Smooth muscle cell (in vitro differentiated cells): ENCODE results near the gene COA8. TPM values are rescaled to one million over a fixed set of nuclear protein-coding genes. Genes with fewer than 3 reads are reported as not detected.
A peak's percentile ranks its signal among the peaks of the same experiment; 100 is the strongest.

Experiments
- DNase-seq: peaks from one replicate; lab custom pipeline; 2025; ENCODE audit not compliant: unreplicated experiment; lab: John Stamatoyannopoulos, UW
- H2AFZ ChIP-seq: fragments of 200-600 bp; sonication (generic); 2 replicates; pipeline ENCODE4 v1.6.0; 2016; ENCODE audit warnings: antibody characterized with exemption, low read depth, mild to moderate bottlenecking
- H3F3A ChIP-seq: fragments of 200-600 bp; sonication (generic); 2 replicates; pipeline ENCODE4 v1.6.0; 2017; ENCODE audit warnings: antibody characterized with exemption, low read depth
- H3K27ac ChIP-seq: fragments of 200-600 bp; sonication (generic); 2 replicates; pipeline ENCODE4 v1.5.1; 2016; ENCODE audit warnings: low read depth, mild to moderate bottlenecking
- H3K27me3 ChIP-seq: fragments of 200-600 bp; sonication (generic); 2 replicates; pipeline ENCODE4 v1.6.1; 2016; ENCODE audit warnings: low read depth, mild to moderate bottlenecking
- H3K36me3 ChIP-seq: fragments of 200-600 bp; sonication (generic); 2 replicates; pipeline ENCODE4 v1.5.1; 2016; ENCODE audit warnings: low read depth
- H3K4me1 ChIP-seq: fragments of 200-600 bp; sonication (generic); 2 replicates; pipeline ENCODE4 v1.5.1; 2016; ENCODE audit warnings: low read depth
- H3K4me2 ChIP-seq: fragments of 200-600 bp; sonication (generic); 2 replicates; pipeline ENCODE4 v1.6.0; 2016; ENCODE audit warnings: mild to moderate bottlenecking
- H3K4me3 ChIP-seq: fragments of 200-600 bp; sonication (generic); 2 replicates; pipeline ENCODE4 v1.5.1; 2016; ENCODE audit warnings: mild to moderate bottlenecking
- H3K79me2 ChIP-seq: fragments of 200-600 bp; sonication (generic); 2 replicates; pipeline ENCODE4 v1.6.0; 2016; ENCODE audit warnings: low read depth, mild to moderate bottlenecking
- H3K9ac ChIP-seq: fragments of 200-600 bp; sonication (generic); 2 replicates; pipeline ENCODE4 v1.6.0; 2016; ENCODE audit warnings: low read depth
- H3K9me3 ChIP-seq: fragments of 200-600 bp; sonication (generic); replicated peaks from 2 replicates; pipeline ENCODE4 v1.5.1; 2016; ENCODE audit warnings: low read depth
- H4K20me1 ChIP-seq: fragments of 200-600 bp; sonication (generic); 2 replicates; pipeline ENCODE4 v1.6.0; 2016; ENCODE audit warnings: low read depth
- CTCF ChIP-seq: fragments of 200-600 bp; sonication (generic); IDR thresholded peaks from 2 replicates; pipeline ENCODE4 v1.5.1; 2017; ENCODE audit warnings: borderline replicate concordance, mild to moderate bottlenecking, antibody characterized with exemption; ENCODE audit not compliant: insufficient read depth, poor library complexity, severe bottlenecking
- WGBS: methylation state at CpG from one replicate; pipeline ENCODE4 v1.1.7; 2016; ENCODE audit warnings: low lambda C conversion rate; 5-methylcytosine and 5-hydroxymethylcytosine counted together
- polyA plus RNA-seq: library from polyadenylated mRNA; unstranded; fragments of >200 nt; fragmentation: Nextera tagmentation; extraction: Ambion mirVana; gene quantifications from 2 replicates; pipeline ENCODE4 v1.2.1, GENCODE V29; 2016
- total RNA-seq: library from RNA; depleted of rRNA; stranded (reverse); fragments of >200 nt; gene quantifications from 2 replicates; pipeline ENCODE4 v1.2.3, GENCODE V29; 2014

The COA8 gene
- total and polyA plus RNA-seq, 2 experiments from 2014 or later: 33.4 to 69.9 TPM

- H3K27ac ChIP-seq: no peak overlapping the region
- H4K20me1 ChIP-seq: peaks cover 26% of the 10 kb centered on the region
- H3K4me1 ChIP-seq: peaks cover 13% of the 10 kb centered on the region
- 76% methylated on average over 7 of the region's 7 CpGs for WGBS
- peak overlapping the region; percentile 99 for H3K4me2 ChIP-seq
- H3K9me3 ChIP-seq: no peaks in the 10 kb centered on the region
- no peak overlapping the region for H2AFZ ChIP-seq
- peaks cover 13% of the 10 kb centered on the region for H3K79me2 ChIP-seq
- TF ChIP-seq CTCF: no peak
- H3F3A ChIP-seq: no peaks in the 10 kb centered on the region
- H3K27me3 ChIP-seq: no peaks in the 10 kb centered on the region
- no peaks in the 10 kb centered on the region for H3K36me3 ChIP-seq
- H3K4me3 ChIP-seq: no peak overlapping the region
- H3K9ac ChIP-seq: no peak overlapping the region
- DNase-seq: no peak
These were observed 32.4 kb upstream of the COA8 start for GRCh38 chr14:103530390-103530789.

GRCh38 chr14:103530831-103531230 lies 31.9 kb upstream of the COA8 start:
- peaks cover 13% of the 10 kb centered on the region for H3K79me2 ChIP-seq
- no peak for DNase-seq
- H3K9ac ChIP-seq: no peak overlapping the region
- H3K27me3 ChIP-seq: no peaks in the 10 kb centered on the region
- H3K4me3 ChIP-seq: no peak overlapping the region
- no peaks in the 10 kb centered on the region for H3K36me3 ChIP-seq
- H2AFZ ChIP-seq: no peak overlapping the region
- peaks cover 26% of the 10 kb centered on the region for H4K20me1 ChIP-seq
- H3K4me1 ChIP-seq: peaks cover 13% of the 10 kb centered on the region
- no peak overlapping the region for H3K4me2 ChIP-seq
- TF ChIP-seq CTCF: no peak
- H3K27ac ChIP-seq: no peak overlapping the region
- no peaks in the 10 kb centered on the region for H3K9me3 ChIP-seq
- WGBS: 96% methylated on average over 11 of the region's 11 CpGs
- H3F3A ChIP-seq: no peaks in the 10 kb centered on the region

GRCh38 chr14:103531421-103532215 lies 31.1 kb upstream of the COA8 start:
- H2AFZ ChIP-seq: no peak overlapping the region
- peaks cover 26% of the 10 kb centered on the region for H4K20me1 ChIP-seq
- no peak overlapping the region for H3K4me3 ChIP-seq
- H3K4me2 ChIP-seq: no peak overlapping the region
- no peaks in the 10 kb centered on the region for H3K36me3 ChIP-seq
- H3K9ac ChIP-seq: no peak overlapping the region
- peaks cover 13% of the 10 kb centered on the region for H3K79me2 ChIP-seq
- TF ChIP-seq CTCF: no peak
- WGBS: 98% methylated on average over 8 of the region's 15 CpGs
- no peaks in the 10 kb centered on the region for H3F3A ChIP-seq
- DNase-seq: no peak
- peaks cover 13% of the 10 kb centered on the region for H3K4me1 ChIP-seq
- no peak overlapping the region for H3K27ac ChIP-seq
- H3K27me3 ChIP-seq: no peaks in the 10 kb centered on the region
- H3K9me3 ChIP-seq: no peaks in the 10 kb centered on the region
